Pancreas (tissue), 10 donors: ENCODE results near the gene SLC28A3. TPM values are rescaled to one million over a fixed set of nuclear protein-coding genes. Genes with fewer than 3 reads are reported as not detected.
"Not testable (repeated sequence)": the region's sequence is repeated elsewhere in the genome, so short reads cannot be mapped to it uniquely, and the experiment has no call there.

ENCODE experiments used
- ATAC-seq, 4 donors: fragments of 200-7000 bp; cut with Tn5 transposase; one replicate each; pipeline versions ENCODE4 v1.8.0 to v1.9.1; 2020; ENCODE audit warnings: mild to moderate bottlenecking in 4 of 4, moderate library complexity in 4 of 4
- DNase-seq, 6 donors: peaks; one replicate each; pipeline ENCODE4 v3.0.0-alpha.2; 2020
- FAIRE-seq: peaks from 2 replicates; lab custom pipeline; 2012; peaks lifted over from hg19 to GRCh38; lab: Jason Lieb, UNC
- H3K27ac ChIP-seq, 4 donors: fragments of 200-600 bp; sonication (generic); 1 replicate in 3 of 4; 2 replicates in 1 of 4; pipeline versions ENCODE4 v1.5.0 to v1.8.0; 2020
- H3K27me3 ChIP-seq, 4 donors: fragments of 200-600 bp; one replicate each; pipeline ENCODE4 v1.8.0; 2021
- H3K36me3 ChIP-seq, 3 donors: fragments of 200-600 bp; sonication (generic) in 1 of 3; one replicate each; pipeline versions ENCODE4 v1.5.0 to v1.8.0; 2020 to 2021
- H3K4me1 ChIP-seq, 3 donors: fragments of 200-600 bp; one replicate each; pipeline ENCODE4 v1.8.0; 2021
- H3K4me3 ChIP-seq, 4 donors: fragments of 200-600 bp; sonication (generic) in 2 of 4; one replicate each; pipeline versions ENCODE4 v1.5.0 to v1.8.0; 2020 to 2021
- H3K9me3 ChIP-seq, 4 donors: fragments of 200-600 bp; one replicate each; pipeline ENCODE4 v1.8.0; 2021
- CTCF ChIP-seq, 4 donors: fragments of 200-600 bp; sonication (generic) in 3 of 4; IDR thresholded peaks; one replicate each; pipeline versions ENCODE4 v1.5.0 to v1.8.0; 2021; ENCODE audit warnings: antibody characterized with exemption in 4 of 4
- WGBS, 2 donors: extraction: QIAGEN DNeasy Blood & Tissue Kit; methylation state at CpG; one replicate each; pipeline ENCODE4 v1.1.7; 2013; 5-methylcytosine and 5-hydroxymethylcytosine counted together
- intact Hi-C, 3 donors: fragments of 100-400 bp; cut with DNase I; formaldehyde crosslinking; loops; one replicate each; pipeline versions ENCODE4 v1.11.1 to v1.14.2; 2022
- polyA plus RNA-seq, 2 donors: library from polyadenylated mRNA; stranded (reverse); fragments of 200-250 nt; gene quantifications; one replicate each; pipeline ENCODE4 v1.2.3, GENCODE V29; 2013
- total RNA-seq, 6 donors: library from RNA; stranded (reverse); fragmentation: NEBNext Ultra II Directional in 4 of 6; extraction: Animal tissue kit (Norgen Biotek cat#: 25700) in 4 of 6; gene quantifications; one replicate each; pipeline versions ENCODE4 v1.2.1 to v1.2.4, GENCODE V29; 2021 to 2023
- donor health status: healthy with polysubstance abuse.
- donor health status: DM: no; HTN: no; CAD: no; lungs with moderate emphysema.
- donor health status: DM: no; HTN: no; CAD: no.
- donor health status: control.
- donor health status: control.
- donor health status: Bipolar disorder and iron deficiency.
- donor health status: DM: yes; HTN: yes; CAD: no.
- donor health status: DM: no; HTN: no; CAD: no.
- donor health status: DM: no; HTN: no; CAD: no.
- donor health status: DM: yes; HTN: yes; CAD: no.

Gene SLC28A3
- total and polyA plus RNA-seq, 8 donors = 5.7 to 17.2 (median 7.9) TPM

GRCh38 chr9:84366683-84367082 lies 26.1 kb upstream of the SLC28A3 start:
- Histone ChIP-seq H3K36me3 (no peaks in the 10 kb centered on the region), H3K4me1 (no peaks in the 10 kb centered on the region), H3K27ac (no peak overlapping the region), H3K4me3 (no peak overlapping the region), H3K9me3 (no peaks in the 10 kb centered on the region), H3K27me3 (no peaks in the 10 kb centered on the region)
- DNase-seq (no peak), FAIRE-seq (no peak), ATAC-seq (no peak)
- TF ChIP-seq CTCF (IDR thresholded peaks at IDR 0.05) = no peak
- intact Hi-C loops = no loop called here
- WGBS, 2 donors = 94 to 100% methylated on average over 1 of the region's 1 CpG

- H3K4me1 ChIP-seq, H3K27ac ChIP-seq, intact Hi-C loops, ATAC-seq, H3K9me3 ChIP-seq, FAIRE-seq, H3K4me3 ChIP-seq, H3K36me3 ChIP-seq, H3K27me3 ChIP-seq, DNase-seq: not testable (repeated sequence)
- 86 to 100% methylated on average over 1 of the region's 1 CpG for WGBS, 2 donors
Observed at GRCh38 chr9:84364894-84365490, 24.4 kb upstream of the SLC28A3 start.

GRCh38 chr9:84361645-84362044 lies 21.1 kb upstream of the SLC28A3 start:
- Histone ChIP-seq H3K36me3 (no peaks in the 10 kb centered on the region), H3K9me3 (no peaks in the 10 kb centered on the region), H3K27me3 (no peaks in the 10 kb centered on the region), H3K27ac (no peak overlapping the region), H3K4me1 (no peaks in the 10 kb centered on the region), H3K4me3 (no peak overlapping the region)
- 69 to 84% methylated on average over 6 of the region's 6 CpGs for WGBS, 2 donors
- no peak for DNase-seq
- no peak for ATAC-seq
- FAIRE-seq = no peak
- TF ChIP-seq CTCF (IDR thresholded peaks at IDR 0.05) = no peak
- intact Hi-C loops = no loop called here

- H3K4me1 ChIP-seq = no peaks in the 10 kb centered on the region
- intact Hi-C loops = no loop called here
- no peak overlapping the region for H3K27ac ChIP-seq
- no peak overlapping the region for H3K4me3 ChIP-seq
- 72 to 75% methylated on average over 3 of the region's 3 CpGs for WGBS, 2 donors
- no peak for DNase-seq
- no peak for ATAC-seq
- no peaks in the 10 kb centered on the region for H3K9me3 ChIP-seq
- no peak for TF ChIP-seq CTCF (IDR thresholded peaks at IDR 0.05)
- no peaks in the 10 kb centered on the region for H3K36me3 ChIP-seq
- H3K27me3 ChIP-seq = no peaks in the 10 kb centered on the region
- no peak for FAIRE-seq
Observed at GRCh38 chr9:84357275-84357674, 16.7 kb upstream of the SLC28A3 start.

- Histone ChIP-seq H3K36me3 (no peaks in the 10 kb centered on the region), H3K4me1 (no peaks in the 10 kb centered on the region), H3K4me3 (no peak overlapping the region), H3K9me3 (no peaks in the 10 kb centered on the region), H3K27me3 (no peaks in the 10 kb centered on the region), H3K27ac (no peak overlapping the region)
- 83 to 85% methylated on average over 1 of the region's 1 CpG for WGBS, 2 donors
- ATAC-seq (no peak), DNase-seq (no peak), FAIRE-seq (no peak)
- intact Hi-C loops = no loop called here
- no peak for TF ChIP-seq CTCF (IDR thresholded peaks at IDR 0.05)
Observed at GRCh38 chr9:84354035-84354434, 13.5 kb upstream of the SLC28A3 start.
